HepG2 (cell line): ENCODE results near the gene SRSF7. TPM values are rescaled to one million over a fixed set of nuclear protein-coding genes. Genes with fewer than 3 reads are reported as not detected.

Source experiments
- ATAC-seq: fragments of 200-7000 bp; cut with Tn5 transposase; 3 replicates; pipeline ENCODE4 v1.9.1; 2020; ENCODE audit warnings: mild to moderate bottlenecking, moderate library complexity
- BruUV-seq: library from RNA; stranded (reverse); fragments of 400-500 nt; replicated peaks from 2 replicates; lab custom pipeline; 2021; lab: Mats Ljungman, UMichigan
- CTCF ChIA-PET: fragments of 300-600 bp; formaldehyde crosslinking; extraction: SDS; loops from one replicate; lab custom pipeline; 2021; ENCODE audit warnings: low total read pairs, inconsistent platforms, low intra/inter-chr PET ratio; lab: Yijun Ruan, JAX
- POLR2A ChIA-PET: fragments of 350-600 bp; sonication (Branson Sonifier 250); formaldehyde crosslinking; loops from one replicate; lab custom pipeline; 2020; ENCODE audit warnings: antibody characterized with exemption, inconsistent platforms; lab: Yijun Ruan, JAX
- DNase-seq: peaks from one replicate; pipeline ENCODE4 v3.0.0-alpha.2; 2015; ENCODE audit warnings: low spot score
- FAIRE-seq: peaks from 3 replicates; lab custom pipeline; 2011; peaks lifted over from hg19 to GRCh38; lab: Jason Lieb, UNC
- H2AFZ ChIP-seq: one replicate; pipeline ENCODE4 v1.6.1; 2011; ENCODE audit warnings: low read length, inconsistent platforms
- H3K27ac ChIP-seq: fragments of 300-600 bp; 3 replicates; pipeline ENCODE4 v1.8.0; 2011; ENCODE audit warnings: mixed run types, mild to moderate bottlenecking, mixed read lengths, low read length, inconsistent platforms; ENCODE audit not compliant: insufficient read depth; ENCODE audit errors: extremely low read length
- H3K27me3 ChIP-seq, 2 experiments: fragments of 200-600 bp in 1 of 2; 2 replicates in 1 of 2; 3 replicates in 1 of 2; pipeline versions ENCODE4 v1.6.0 to v1.8.0; 2011; ENCODE audit warnings: low read length in 2 of 2, mild to moderate bottlenecking in 2 of 2, moderate library complexity in 2 of 2, inconsistent platforms in 1 of 2; ENCODE audit not compliant: insufficient read depth in 2 of 2, control insufficient read depth in 1 of 2
- H3K36me3 ChIP-seq, 2 experiments: fragments of 200-600 bp in 1 of 2; replicated peaks in 1 of 2; 2 replicates in 1 of 2; 3 replicates in 1 of 2; pipeline versions ENCODE4 v1.5.1 to v1.8.0; 2011; ENCODE audit warnings: low read length in 2 of 2, inconsistent platforms in 1 of 2; ENCODE audit not compliant: insufficient read depth in 2 of 2, control insufficient read depth in 1 of 2
- H3K4me1 ChIP-seq: 2 replicates; pipeline ENCODE4 v1.5.1; 2012; ENCODE audit warnings: low read length, inconsistent platforms; ENCODE audit not compliant: insufficient read depth
- H3K4me2 ChIP-seq: 2 replicates; pipeline ENCODE4 v1.6.0; 2011; ENCODE audit warnings: low read depth, low read length, inconsistent platforms
- H3K4me3 ChIP-seq, 3 experiments: fragments of 200-600 bp in 1 of 3; sonication (generic), shearing (Covaris generic) in 1 of 3; replicated peaks in 1 of 3; 2 replicates each; pipeline ENCODE4 v1.5.1; 2011 to 2016; ENCODE audit warnings: low read length in 3 of 3, inconsistent platforms in 2 of 3, low read depth in 2 of 3, mild to moderate bottlenecking in 2 of 3, control low read depth in 1 of 3, mixed read lengths in 1 of 3; ENCODE audit not compliant: insufficient read depth in 1 of 3
- H3K79me2 ChIP-seq: one replicate; pipeline ENCODE4 v1.6.1; 2011; ENCODE audit warnings: low read length, inconsistent platforms; ENCODE audit not compliant: insufficient read depth
- H3K9ac ChIP-seq: 2 replicates; pipeline ENCODE4 v1.6.0; 2011; ENCODE audit warnings: mild to moderate bottlenecking, low read depth, low read length, inconsistent platforms; ENCODE audit not compliant: insufficient read depth
- H3K9me3 ChIP-seq: 2 replicates; pipeline ENCODE4 v1.5.1; 2012; ENCODE audit warnings: mild to moderate bottlenecking, low read length
- H4K20me1 ChIP-seq: 2 replicates; pipeline ENCODE4 v1.6.0; 2011; ENCODE audit warnings: inconsistent platforms, mild to moderate bottlenecking, low read length, moderate library complexity; ENCODE audit not compliant: insufficient read depth
- KMT2A ChIP-seq: sonication (generic); formaldehyde crosslinking; IDR thresholded peaks from 2 replicates; pipeline ENCODE4 v1.4.0; 2020; ENCODE audit warnings: missing genetic modification reagents
- MATR3 ChIP-seq: sonication (generic); formaldehyde crosslinking; IDR thresholded peaks from 2 replicates; pipeline ENCODE4 v1.4.0; 2020; ENCODE audit warnings: missing genetic modification reagents
- NFKBIZ ChIP-seq: IDR thresholded peaks from 2 replicates; pipeline ENCODE4 v1.6.1; 2018; ENCODE audit warnings: missing genetic modification reagents, missing compliant biosample characterization
- RFXAP ChIP-seq: sonication (generic); formaldehyde crosslinking; IDR thresholded peaks from 2 replicates; pipeline ENCODE4 v1.4.0; 2020; ENCODE audit warnings: missing genetic modification reagents, borderline replicate concordance
- SIN3B ChIP-seq: fragments of 150-350 bp; IDR thresholded peaks from 2 replicates; pipeline ENCODE4 v1.6.1; 2014; ENCODE audit warnings: low read length
- THAP7 ChIP-seq: sonication (generic); formaldehyde crosslinking; IDR thresholded peaks from 2 replicates; pipeline ENCODE4 v1.8.1; 2023; ENCODE audit warnings: mild to moderate bottlenecking, missing genetic modification reagents
- ZFP36 ChIP-seq: fragments of 150-350 bp; IDR thresholded peaks from 2 replicates; pipeline ENCODE4 v1.6.1; 2018; ENCODE audit warnings: borderline replicate concordance, low read length, low read depth; ENCODE audit not compliant: partially characterized antibody
- ZNF205 ChIP-seq: IDR thresholded peaks from 2 replicates; pipeline ENCODE4 v1.6.1; 2018; ENCODE audit warnings: missing biosample characterization, missing genetic modification reagents
- ZNF644 ChIP-seq: IDR thresholded peaks from 2 replicates; pipeline ENCODE4 v1.6.1; 2016; ENCODE audit warnings: low read depth
- ZNF83 ChIP-seq: sonication (generic); formaldehyde crosslinking; IDR thresholded peaks from 2 replicates; pipeline ENCODE4 v1.4.0; 2020; ENCODE audit warnings: missing genetic modification reagents, mild to moderate bottlenecking, borderline replicate concordance
- ZNF850 ChIP-seq: sonication (generic); formaldehyde crosslinking; conservative IDR thresholded peaks from 2 replicates; pipeline ENCODE4 v1.9.0; 2021; ENCODE audit warnings: mild to moderate bottlenecking, missing genetic modification reagents
- ZSCAN5A ChIP-seq: sonication (generic); formaldehyde crosslinking; IDR thresholded peaks from 2 replicates; pipeline ENCODE4 v1.8.0; 2022; ENCODE audit warnings: mild to moderate bottlenecking, missing genetic modification reagents, borderline replicate concordance
- WGBS: methylation state at CpG from one replicate; pipeline ENCODE4 v1.1.6; 2017; ENCODE audit warnings: low lambda C conversion rate; 5-methylcytosine and 5-hydroxymethylcytosine counted together
- in situ Hi-C: cut with HindIII; loops from 2 replicates; pipeline ENCODE4 v1.10.0; 2017; ENCODE audit warnings: low pct_unique_long_range_greater_than_20kb; ENCODE audit not compliant: extremely low pct_ligation_motif_present
- intact Hi-C: fragments of 100-400 bp; cut with micrococcal nuclease; formaldehyde crosslinking; loops from one replicate; pipeline ENCODE4 v1.10.0; 2022; ENCODE audit not compliant: unreplicated experiment
- polyA plus RNA-seq, 8 experiments: library from polyadenylated mRNA; depleted of rRNA in 3 of 8; stranded (reverse) in 7 of 8; unstranded in 1 of 8; fragments of >200 nt; fragmentation: Illumina TruSeq in 4 of 8; extraction: Trizol in 4 of 8; gene quantifications; 2 replicates each; pipeline versions ENCODE4 v1.2.1 to v1.2.3, GENCODE V29; 2011 to 2016; ENCODE audit warnings: low read depth in 4 of 8, missing spikeins in 1 of 8, mixed read lengths in 1 of 8; ENCODE audit not compliant: insufficient read depth in 1 of 8
- total RNA-seq, 5 experiments: library from RNA; depleted of rRNA; stranded (reverse); fragments of >200 nt; fragmentation: Illumina TruSeq; extraction: Trizol; gene quantifications; 2 replicates each; pipeline ENCODE4 v1.2.3, GENCODE V29; 2016; ENCODE audit warnings: low read depth in 1 of 5

The SRSF7 gene
- total and polyA plus RNA-seq, 2 of the 13 experiments (the other 11 are each of a cell fraction or from before 2014, with no cell fraction given), result 172 to 275 TPM

GRCh38 chr2:38723173-38723572 is 28.0 kb downstream of the SRSF7 start:
- BruUV-seq, result no TSS peak
- H3K9ac ChIP-seq, result no peak overlapping the region
- DNase-seq (no peak), ATAC-seq (no peak), FAIRE-seq (no peak)
- H3K36me3 ChIP-seq, result peaks cover 9 to 36% of the 10 kb centered on the region in 2 experiments; a peak in 3 of 5 replicates
- ChIA-PET POLR2A (no interaction called here), CTCF (no interaction called here)
- no peaks in the 10 kb centered on the region for H3K9me3 ChIP-seq
- H3K27me3 ChIP-seq, result no peaks in the 10 kb centered on the region
- TF ChIP-seq ZNF205 (no peak), KMT2A (CRISPR knock-in tag) (no peak), ZNF850 (CRISPR knock-in tag) (no peak), NFKBIZ (no peak), ZNF644 (no peak), ZFP36 (no peak), ZSCAN5A (CRISPR knock-in tag) (no peak), MATR3 (CRISPR knock-in tag) (no peak), RFXAP (CRISPR knock-in tag) (no peak), ZNF83 (CRISPR knock-in tag) (no peak), SIN3B (no peak), THAP7 (CRISPR knock-in tag) (no peak)
- intact Hi-C loops, result no loop called here
- H3K79me2 ChIP-seq, result peaks cover 2% of the 10 kb centered on the region
- no peak overlapping the region for H3K4me3 ChIP-seq
- no peak overlapping the region for H3K27ac ChIP-seq
- H2AFZ ChIP-seq, result no peak overlapping the region
- H3K4me2 ChIP-seq, result no peak overlapping the region
- 98% methylated on average over 7 of the region's 7 CpGs for WGBS
- in situ Hi-C loops, result loop anchor here (5.0 kb wide), 1 partner anchor 121 kb away; the partner anchor contains the start of gene HNRNPLL
- H4K20me1 ChIP-seq, result no peaks in the 10 kb centered on the region
- H3K4me1 ChIP-seq, result no peaks in the 10 kb centered on the region
